Measurements from ENCODE around the gene FBLIM1. TPM values are rescaled to one million over a fixed set of nuclear protein-coding genes. Genes with fewer than 3 reads are reported as not detected.

The FBLIM1 gene
- total RNA-seq, 1 donor from 2014 or later, result 29.0 TPM

DNA sequence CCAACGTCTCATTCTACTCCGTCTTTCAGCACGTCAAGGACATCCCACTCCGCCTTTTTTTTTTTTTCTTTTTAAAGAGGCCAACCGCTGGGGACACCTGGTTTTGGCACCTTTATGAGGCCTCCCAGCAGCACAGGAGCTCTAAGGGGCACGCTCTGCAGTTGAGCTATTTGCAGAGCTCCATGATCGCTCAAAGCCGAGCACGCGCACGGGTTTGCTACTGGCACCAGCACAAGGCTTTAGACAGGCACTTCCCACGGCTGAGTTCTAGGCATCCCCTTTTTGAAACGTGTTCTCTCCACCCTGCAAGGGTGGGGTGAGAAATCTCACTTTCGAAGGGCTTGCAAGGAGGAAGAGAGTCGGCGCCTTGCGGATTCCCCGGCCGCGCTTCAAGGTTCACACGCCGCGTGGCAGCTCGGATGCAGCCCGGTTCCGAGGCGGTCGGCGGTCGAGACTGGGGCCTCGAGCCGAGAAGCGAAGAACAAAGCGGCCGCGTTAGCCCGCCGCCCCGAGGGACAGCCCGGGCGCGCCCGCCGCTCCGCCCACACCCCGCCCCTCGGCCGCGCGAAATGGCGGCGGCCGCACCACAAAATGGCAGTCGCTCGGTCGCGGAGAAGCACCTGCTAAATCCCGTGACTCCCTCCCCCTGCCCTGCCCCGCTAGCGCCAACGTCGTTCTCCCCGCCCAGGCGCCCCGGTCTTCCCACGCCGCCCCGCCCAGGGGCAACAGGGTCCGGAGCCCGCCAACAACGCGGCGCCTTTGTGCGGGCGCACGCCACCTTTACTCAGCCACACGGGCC, 76.0 kb downstream of the FBLIM1 start:
- intact Hi-C loops (cut with DNase I), result no loop called here
- ATAC-seq, result peak; percentile 70
- peak; percentile 91 for DNase-seq (ENCODE audit: low spot score)

DNA sequence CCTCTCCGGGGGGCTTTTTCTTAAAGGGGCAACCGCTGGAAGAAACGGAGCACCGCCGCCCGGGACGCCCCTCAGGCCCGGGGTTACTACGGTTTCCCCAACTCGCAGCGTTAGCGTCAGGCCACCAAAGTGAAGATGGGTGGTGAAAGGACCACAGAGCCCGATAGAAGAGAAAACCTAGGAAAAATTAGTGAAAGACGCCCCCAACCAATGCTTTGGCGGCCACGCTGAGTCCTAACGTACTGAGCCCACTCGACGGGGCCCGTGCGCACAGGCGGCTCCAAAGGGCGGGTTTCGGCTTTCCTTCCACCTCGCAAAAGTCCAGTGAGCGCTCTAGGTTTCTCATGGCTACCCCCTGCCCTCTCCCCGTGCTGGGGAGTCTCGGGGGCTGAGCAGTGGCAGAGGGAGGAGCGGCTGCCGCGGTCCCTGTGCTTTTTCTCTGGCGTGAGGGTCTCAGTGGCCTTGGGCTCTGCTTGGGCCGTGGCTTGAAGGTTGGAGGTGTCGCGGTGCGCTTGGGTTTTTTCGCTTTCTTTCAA, 76.7 kb downstream of the FBLIM1 start:
- ATAC-seq (peak; percentile 28), DNase-seq (ENCODE audit: low spot score) (no peak)
- intact Hi-C loops (cut with DNase I), result no loop called here

DNA sequence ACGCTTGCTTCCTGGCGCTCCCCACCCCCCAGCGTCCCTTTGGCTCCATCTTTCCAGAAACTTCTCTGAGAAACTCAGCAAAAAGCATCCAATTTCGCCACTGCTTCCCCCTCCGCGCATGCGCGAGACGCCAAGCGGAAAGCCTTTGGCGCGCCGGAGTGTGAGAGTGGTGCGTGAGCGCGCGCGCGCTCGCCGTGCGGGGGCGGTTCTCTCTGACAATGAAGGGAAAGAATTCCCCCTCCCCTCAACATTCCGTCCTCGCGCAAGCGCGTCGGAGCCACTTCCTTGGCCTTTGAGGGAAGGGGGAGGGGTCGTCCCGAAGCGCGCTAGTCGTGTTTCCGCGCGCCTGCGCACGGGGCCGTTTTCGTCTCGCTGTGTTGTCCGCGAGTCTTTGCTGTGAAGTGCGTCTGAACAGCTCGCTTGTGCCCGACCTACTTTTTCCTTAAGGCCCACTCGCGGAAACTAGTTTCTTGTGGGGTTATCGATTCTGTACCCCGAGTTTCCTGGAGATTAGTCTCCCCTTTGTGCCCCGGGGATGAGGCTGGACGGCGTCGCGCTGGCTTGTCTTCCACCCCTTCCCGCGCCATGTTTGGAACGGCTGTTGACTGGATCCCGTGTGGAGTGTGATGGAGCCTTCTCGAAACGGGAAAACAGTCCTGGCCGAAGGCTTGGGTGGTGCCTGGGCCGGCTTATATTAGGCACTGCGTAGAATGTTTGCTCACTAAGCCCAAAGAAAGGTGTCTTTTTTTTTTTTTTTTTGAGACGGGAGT, 77.3 kb downstream of the FBLIM1 start:
- intact Hi-C loops (cut with DNase I), result no loop called here
- ATAC-seq (peak; percentile 94), DNase-seq (ENCODE audit: low spot score) (peak; percentile 100)

Other genes starting within 250 kb of the FBLIM1 start
- 25.1 TPM for gene CASP9, start 234.6 kb upstream of the FBLIM1 start, total RNA-seq
- 19.8 TPM for gene DNAJC16, start 231.9 kb upstream of the FBLIM1 start, total RNA-seq
- gene AGMAT, start 173.7 kb upstream of the FBLIM1 start, total RNA-seq, result 0.18 TPM
- gene DDI2, start 141.3 kb upstream of the FBLIM1 start, total RNA-seq, result 38.5 TPM
- 67.8 TPM for gene PLEKHM2, start 74.5 kb upstream of the FBLIM1 start, total RNA-seq
- 1.6 TPM for gene SLC25A34, start 22.5 kb upstream of the FBLIM1 start, total RNA-seq
- not detected for gene TMEM82, start 16.3 kb upstream of the FBLIM1 start, total RNA-seq
- gene UQCRHL, start 48.9 kb downstream of the FBLIM1 start, total RNA-seq, result 1.5 TPM
- gene SPEN, start 88.9 kb downstream of the FBLIM1 start, total RNA-seq, result 97.7 TPM
- gene ZBTB17, start 217.3 kb downstream of the FBLIM1 start, total RNA-seq, result 37.7 TPM
- 0.18 TPM for gene SRARP, start 245.4 kb downstream of the FBLIM1 start, total RNA-seq

All from sciatic nerve (tissue), 2 donors.